GM18519 (cell line): Measurements from ENCODE around the gene LRRC8C.

Experiments
- ATAC-seq: cut with Tn5 transposase; IDR thresholded peaks from one replicate; pipeline ENCODE4 v1.9.1; 2021; ENCODE audit warnings: mild to moderate bottlenecking, moderate library complexity; ENCODE audit not compliant: unreplicated experiment, low FRiP score

Gene LRRC8C

GRCh38 chr1:89725011-89725370 is 92.1 kb downstream of the LRRC8C start:
- ATAC-seq = no peak

DNA sequence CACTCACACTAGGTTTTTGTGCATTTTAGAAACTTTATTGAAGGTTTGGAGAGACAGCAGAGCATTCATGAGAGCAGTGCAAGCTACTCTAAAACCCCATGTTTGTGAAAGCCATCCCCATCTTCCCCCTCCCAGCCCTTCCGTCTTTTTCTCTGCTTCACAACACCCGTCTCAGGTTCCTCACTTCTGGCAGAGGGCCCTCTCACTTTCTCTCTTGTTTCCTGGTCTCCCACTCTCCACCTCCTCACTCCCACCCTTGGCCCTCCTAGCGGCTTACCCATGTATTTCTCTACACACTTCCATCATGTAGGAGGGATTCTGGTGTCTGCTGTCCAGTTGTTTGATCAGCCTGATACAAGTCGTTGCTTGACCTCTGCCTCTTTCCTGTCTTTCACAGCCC is 92.7 kb downstream of the LRRC8C start:
- no peak for ATAC-seq

DNA sequence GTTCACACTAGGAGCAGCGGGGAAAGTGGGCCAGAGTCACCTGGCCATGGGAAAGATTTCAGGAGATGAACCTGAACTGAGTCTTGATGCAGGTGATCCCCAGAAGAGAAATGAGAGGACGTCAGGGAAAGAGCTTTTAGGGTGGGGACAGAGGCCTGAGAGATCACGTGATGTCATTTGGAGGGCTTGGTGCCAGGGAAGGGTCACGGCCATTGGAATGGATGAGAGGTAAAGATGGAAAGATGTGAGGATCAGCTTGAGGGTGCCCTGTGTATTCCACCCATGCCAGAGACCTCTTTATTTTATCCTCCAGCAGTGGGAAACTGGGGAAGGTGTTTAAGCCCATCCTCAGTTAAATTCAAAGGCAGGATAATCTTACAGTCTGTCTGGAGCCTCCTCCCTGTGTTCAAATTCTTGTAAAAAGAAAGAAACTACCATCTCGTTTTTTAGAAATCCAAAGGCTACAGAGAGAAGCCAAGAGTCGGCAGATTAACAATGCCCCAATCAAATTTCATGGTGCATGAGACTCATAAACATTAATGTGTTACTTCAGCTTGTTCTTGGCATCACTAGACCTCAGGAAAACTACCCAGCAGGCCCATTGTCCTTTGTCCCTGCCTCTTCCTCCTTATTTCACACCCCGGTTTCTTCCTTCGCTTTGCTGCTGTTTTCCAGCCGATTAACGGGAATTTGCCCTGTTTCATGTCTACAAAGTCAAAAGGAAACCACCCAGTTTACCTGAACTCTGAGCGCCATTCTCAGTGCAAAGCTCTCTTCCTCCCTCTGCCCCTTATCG is 94.8 kb downstream of the LRRC8C start:
- no peak for ATAC-seq

DNA sequence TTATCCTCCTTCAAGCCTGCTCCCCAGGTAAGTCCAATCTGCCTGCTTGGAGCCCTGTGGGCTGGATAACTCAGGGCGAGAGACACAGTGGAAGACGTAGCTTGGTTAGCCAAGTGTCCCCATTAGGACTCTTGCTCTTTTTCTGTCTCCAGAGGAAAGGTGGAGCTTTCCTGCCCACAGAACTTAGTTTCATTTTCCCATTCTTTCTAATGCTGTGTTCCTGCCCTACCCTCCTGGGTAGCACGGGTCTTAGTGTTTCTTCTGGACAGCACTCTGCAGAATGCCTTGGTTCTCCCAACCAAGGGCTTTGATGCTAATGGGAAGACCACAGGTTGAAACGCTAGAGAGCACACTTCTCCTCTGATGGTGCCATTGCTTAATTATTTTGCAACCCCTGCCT is 95.5 kb downstream of the LRRC8C start:
- ATAC-seq = no peak

DNA sequence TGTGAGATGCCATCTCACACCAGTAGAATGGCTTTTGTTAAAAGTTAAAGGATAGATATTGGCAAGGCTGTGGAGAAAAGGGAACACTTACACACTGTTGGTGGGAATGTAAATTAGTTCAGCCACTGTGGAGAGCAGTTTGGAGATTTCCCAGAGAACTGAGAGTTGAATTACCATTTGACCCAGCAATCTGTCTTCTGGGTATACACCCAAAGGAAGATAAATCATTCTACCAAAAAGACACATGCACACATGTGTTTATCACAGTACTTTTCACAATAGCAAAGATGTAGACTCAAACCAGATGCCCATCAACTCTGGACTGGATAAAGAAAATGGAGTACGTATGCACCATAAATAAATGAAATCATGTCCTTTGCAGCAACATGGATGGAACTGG is 99.3 kb downstream of the LRRC8C start:
- no peak for ATAC-seq

- ATAC-seq = no peak
Measured at GRCh38 chr1:89732643-89733222, 99.8 kb downstream of the LRRC8C start.

- no peak for ATAC-seq
Measured at GRCh38 chr1:89733748-89734147, 100.8 kb downstream of the LRRC8C start.

GRCh38 chr1:89734442-89734841 is 101.5 kb downstream of the LRRC8C start:
- no peak for ATAC-seq

GRCh38 chr1:89735479-89735878 is 102.6 kb downstream of the LRRC8C start:
- ATAC-seq = no peak

- no peak for ATAC-seq
Measured at GRCh38 chr1:89736937-89737733, 104.2 kb downstream of the LRRC8C start.

DNA sequence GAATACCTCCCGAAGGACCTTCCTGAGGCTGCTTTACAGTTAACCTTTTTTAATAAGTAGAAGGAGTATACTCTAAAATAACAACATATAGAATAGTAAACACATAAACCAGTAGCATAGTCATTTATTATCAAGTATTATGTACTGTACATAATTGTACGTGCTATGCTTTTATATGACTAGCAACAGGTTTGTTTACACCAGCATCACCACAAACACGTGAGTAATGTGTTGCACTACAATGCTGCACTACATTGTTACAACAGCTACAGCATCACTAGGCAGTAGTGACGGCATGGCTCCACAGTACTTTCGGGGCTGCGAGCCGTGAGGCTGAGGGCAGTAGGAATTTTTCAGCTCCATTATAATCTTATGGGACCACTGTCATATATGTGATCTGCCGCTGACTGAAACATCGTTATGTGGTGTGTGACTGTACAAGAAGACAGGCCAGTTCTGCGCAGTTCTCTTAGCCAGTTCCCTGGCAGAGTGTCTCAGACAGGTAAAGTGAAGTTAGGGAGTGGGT is 105.1 kb downstream of the LRRC8C start:
- ATAC-seq = no peak

DNA sequence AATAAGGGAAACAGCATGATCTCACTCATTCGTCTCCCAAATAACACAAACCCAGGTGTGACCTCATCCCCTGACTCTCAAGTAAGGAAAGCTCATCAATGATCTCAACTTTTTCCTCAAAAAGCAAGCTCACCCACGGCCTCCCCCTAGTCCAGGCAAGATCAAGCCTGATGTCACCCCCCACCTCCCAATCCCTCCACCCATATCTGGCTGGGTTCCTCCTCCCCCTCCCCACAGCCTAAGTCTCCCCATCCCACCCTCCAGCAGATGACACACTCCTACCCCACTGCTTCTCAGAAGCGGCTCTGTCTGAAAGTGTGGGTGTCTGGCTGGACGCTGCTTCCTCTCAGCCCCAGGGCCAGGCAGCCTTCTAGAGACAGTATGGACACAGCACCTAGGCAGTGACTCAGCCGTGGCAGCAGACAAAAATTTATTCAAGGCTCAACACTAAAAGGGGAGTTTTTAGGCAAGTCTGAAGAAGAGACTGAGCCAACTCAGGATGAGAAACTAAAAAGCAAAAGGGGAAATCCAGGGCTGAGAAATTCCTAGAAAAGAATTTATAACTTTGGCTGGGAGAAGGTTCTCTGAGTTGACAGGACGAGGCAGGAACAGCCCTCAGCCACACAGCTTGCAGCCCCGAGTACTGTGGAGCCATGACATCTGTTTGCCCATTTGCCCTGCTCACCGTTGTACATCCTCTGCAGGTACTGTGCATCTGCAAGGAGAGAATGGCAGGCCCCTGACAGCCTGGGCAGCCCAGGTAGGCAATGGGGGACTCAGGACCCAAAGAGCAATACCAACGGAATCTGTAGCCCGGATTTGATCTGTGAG is 106.3 kb downstream of the LRRC8C start:
- no peak for ATAC-seq

DNA sequence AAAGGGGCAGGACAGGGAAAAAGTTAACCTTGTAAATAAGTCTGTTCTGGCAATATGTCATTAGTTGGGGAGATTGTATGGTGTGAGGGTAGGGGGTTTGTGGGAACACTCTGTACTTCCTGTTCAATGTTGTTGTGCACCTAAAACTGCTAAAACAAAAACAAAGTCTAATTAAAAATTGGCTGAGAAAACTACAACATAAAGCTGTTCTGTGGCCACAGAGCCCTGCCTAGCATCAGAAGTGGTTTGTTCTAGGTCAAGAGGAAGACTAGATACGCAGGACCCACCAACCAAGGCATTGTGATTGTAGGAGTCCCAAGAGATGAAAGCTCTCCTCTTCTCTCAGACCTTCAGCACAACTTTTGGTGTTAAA is 106.9 kb downstream of the LRRC8C start:
- no peak for ATAC-seq

- ATAC-seq = no peak
Measured at GRCh38 chr1:89743788-89744187, 110.9 kb downstream of the LRRC8C start.

DNA sequence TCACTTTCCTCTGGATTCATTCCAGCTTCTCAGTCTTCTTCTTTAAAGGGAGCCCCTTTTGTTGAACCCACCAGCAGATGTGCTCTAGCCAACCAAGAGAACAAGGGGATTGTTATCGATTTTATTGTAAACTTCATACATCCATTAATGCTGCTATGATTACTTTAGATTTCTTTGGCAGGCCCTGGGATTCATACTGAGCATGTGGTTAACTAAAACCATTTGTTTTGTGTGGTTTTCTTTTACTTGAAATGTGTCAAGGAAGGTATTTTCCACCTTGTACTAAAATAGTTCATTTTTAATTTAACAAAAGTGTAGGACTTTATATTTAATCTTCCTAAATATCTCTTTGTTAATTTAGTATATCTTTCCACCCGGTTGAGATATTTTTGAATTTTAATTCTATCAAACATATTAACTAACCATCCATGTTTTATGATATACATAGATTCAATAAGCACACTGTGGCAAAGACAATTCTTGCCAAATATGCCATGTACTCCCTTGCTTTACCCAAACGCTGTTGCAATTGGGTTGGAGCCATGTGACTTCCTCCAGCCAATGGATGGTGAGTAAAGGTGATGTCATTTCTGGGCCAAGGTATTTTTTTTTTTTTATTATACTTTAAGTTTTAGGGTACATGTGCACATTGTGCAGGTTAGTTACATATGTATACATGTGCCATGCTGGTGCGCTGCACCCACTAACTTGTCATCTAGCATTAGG is 113.7 kb downstream of the LRRC8C start:
- no peak for ATAC-seq

DNA sequence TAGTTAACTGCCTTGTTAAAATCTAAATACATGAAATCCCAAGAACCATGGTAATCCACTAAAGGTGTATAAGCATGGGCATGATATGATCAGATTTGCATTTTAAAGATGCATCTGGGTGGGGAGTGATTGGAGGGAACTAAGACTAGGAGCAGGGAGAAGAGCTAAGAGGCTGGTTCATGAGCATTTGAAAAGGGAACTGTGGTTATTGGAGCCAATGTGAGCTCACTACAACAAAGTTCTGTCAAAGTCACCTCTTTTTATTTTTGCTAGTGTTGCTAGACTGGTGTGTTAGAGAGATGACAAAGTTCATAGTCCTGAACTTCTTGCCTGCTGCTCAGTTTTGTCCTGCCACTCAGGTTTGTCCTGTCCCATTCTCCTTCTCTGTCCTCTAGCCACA is 120.8 kb downstream of the LRRC8C start:
- ATAC-seq = no peak

GRCh38 chr1:89754518-89754917 is 121.6 kb downstream of the LRRC8C start:
- ATAC-seq = no peak

GRCh38 chr1:89755591-89755990 is 122.7 kb downstream of the LRRC8C start:
- no peak for ATAC-seq

DNA sequence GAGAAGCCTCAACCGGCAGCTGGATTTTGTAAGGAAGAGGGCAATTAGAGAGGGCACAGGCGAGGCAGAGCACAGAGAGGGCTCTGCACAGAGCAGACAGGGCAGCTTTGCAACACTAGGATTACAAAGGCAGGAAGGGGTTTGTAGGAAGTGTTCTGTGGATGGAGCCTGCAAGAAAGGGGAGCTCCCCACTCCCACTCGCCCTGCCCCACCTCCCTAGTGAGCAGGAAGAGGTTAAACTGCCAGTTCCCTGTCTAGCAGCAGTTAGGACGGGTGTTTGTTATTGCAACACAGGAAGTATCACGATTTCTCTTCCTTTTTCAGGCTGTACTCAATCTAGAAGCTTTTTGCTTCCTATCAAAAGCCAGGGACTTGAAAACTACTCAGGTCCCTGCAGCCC is 124.6 kb downstream of the LRRC8C start:
- no peak for ATAC-seq

DNA sequence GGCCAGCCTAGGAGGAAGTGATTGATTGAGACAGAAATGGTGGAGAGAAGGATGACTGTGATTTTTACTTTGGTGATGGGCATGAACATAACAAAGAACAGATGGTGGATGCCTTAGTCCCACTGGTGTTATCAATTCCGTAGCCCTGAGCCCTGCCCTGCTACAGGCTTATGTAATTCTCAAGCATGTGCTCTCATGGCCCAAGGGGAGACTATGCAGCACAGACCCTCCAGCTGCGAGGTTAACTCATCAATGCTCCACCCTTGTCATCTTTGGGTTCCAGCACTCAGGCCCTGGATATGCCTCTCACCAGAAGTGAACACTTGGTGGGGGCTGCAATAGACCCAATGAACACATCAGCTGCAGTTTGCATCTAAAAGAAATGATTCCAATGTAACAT is 125.2 kb downstream of the LRRC8C start:
- no peak for ATAC-seq
